Testis (tissue), 2 donors: ENCODE data around the gene PTTG2.

ENCODE experiments used
- CTCF ChIP-seq, 3 experiments: fragments of 450-650 bp in 2 of 3; fragments of 200-600 bp in 1 of 3; sonication (generic) in 1 of 3; IDR thresholded peaks; one replicate each; pipeline ENCODE4 v1.5.1; 2016 to 2019; ENCODE audit warnings: antibody characterized with exemption in 3 of 3, mild to moderate bottlenecking in 2 of 3, moderate library complexity in 1 of 3
- POLR2A ChIP-seq: fragments of 450-650 bp; IDR thresholded peaks from one replicate; pipeline ENCODE4 v1.6.1; 2017; ENCODE audit warnings: antibody characterized with exemption, mild to moderate bottlenecking, moderate library complexity

- TF ChIP-seq CTCF (IDR thresholded peaks at IDR 0.05) (no peak), POLR2A (no peak)
These were observed 8.5 kb downstream of the PTTG2 start for GRCh38 chr4:37968747-37969146.
